ENCODE measurements around the gene KRT33A. TPM values are rescaled to one million over a fixed set of nuclear protein-coding genes. Genes with fewer than 3 reads are reported as not detected.

The KRT33A gene
- total RNA-seq, 1 experiment from 2014 or later: not detected

DNA sequence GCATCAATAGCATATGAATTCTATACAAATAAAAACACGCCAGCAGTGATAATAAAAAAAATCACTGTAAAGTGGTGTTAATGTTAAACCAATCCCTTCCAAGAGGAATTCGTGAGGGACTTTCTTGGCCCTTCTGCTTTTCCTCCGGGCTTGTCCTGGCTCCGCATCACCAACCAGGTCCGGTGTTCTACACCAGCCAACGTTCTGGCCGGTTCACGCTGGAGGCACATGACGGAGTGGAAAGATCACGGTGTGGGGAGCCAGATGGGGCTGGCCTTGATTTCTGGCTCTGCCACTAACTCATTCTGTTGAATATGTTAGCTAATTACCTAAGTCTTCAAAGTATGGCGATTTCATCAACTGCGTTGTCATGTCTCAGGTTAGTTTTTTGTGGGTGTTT, 46.5 kb downstream of the KRT33A start:
- Histone ChIP-seq H3K4me3 (ENCODE audit: low read depth, low read length, poor library complexity, severe bottlenecking) (no peak overlapping the region), H3K9me3 (ENCODE audit: low read depth, low read length, poor library complexity, severe bottlenecking) (no peaks in the 10 kb centered on the region), H3K27me3 (replicated peaks; ENCODE audit: insufficient read depth, low read depth, low read length, poor library complexity) (no peaks in the 10 kb centered on the region), H3K27ac (ENCODE audit: low read depth, low read length, poor library complexity, severe bottlenecking) (no peak overlapping the region), H3K36me3 (ENCODE audit: insufficient read depth, low read length, poor library complexity, severe bottlenecking) (no peaks in the 10 kb centered on the region), H3K4me1 (ENCODE audit: insufficient read depth, low read length, poor library complexity, severe bottlenecking) (no peaks in the 10 kb centered on the region)
- BruUV-seq (replicated peaks): no TSS peak
- ChIA-PET CTCF (no interaction called here), POLR2A (ENCODE audit: low non-redundant PET) (no interaction called here)
- intact Hi-C loops (cut with micrococcal nuclease; ENCODE audit: unreplicated experiment): no loop called here
- TF ChIP-seq EZH2 (IDR thresholded peaks at IDR 0.05; ENCODE audit: borderline replicate concordance, low read depth, low read length, poor library complexity, severe bottlenecking): no peak
- TF ChIP-seq, protein P1, sequence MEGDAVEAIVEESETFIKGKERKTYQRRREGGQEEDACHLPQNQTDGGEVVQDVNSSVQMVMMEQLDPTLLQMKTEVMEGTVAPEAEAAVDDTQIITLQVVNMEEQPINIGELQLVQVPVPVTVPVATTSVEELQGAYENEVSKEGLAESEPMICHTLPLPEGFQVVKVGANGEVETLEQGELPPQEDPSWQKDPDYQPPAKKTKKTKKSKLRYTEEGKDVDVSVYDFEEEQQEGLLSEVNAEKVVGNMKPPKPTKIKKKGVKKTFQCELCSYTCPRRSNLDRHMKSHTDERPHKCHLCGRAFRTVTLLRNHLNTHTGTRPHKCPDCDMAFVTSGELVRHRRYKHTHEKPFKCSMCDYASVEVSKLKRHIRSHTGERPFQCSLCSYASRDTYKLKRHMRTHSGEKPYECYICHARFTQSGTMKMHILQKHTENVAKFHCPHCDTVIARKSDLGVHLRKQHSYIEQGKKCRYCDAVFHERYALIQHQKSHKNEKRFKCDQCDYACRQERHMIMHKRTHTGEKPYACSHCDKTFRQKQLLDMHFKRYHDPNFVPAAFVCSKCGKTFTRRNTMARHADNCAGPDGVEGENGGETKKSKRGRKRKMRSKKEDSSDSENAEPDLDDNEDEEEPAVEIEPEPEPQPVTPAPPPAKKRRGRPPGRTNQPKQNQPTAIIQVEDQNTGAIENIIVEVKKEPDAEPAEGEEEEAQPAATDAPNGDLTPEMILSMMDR (conservative IDR thresholded peaks at IDR 0.05; ENCODE audit: low read depth, low read length): no peak
- DNase-seq (ENCODE audit: low spot score): no peak

- no peak overlapping the region for H3K4me3 ChIP-seq (ENCODE audit: low read depth, low read length, poor library complexity, severe bottlenecking)
- no peaks in the 10 kb centered on the region for H3K4me1 ChIP-seq (ENCODE audit: insufficient read depth, low read length, poor library complexity, severe bottlenecking)
- H3K27me3 ChIP-seq (replicated peaks; ENCODE audit: insufficient read depth, low read depth, low read length, poor library complexity): no peaks in the 10 kb centered on the region
- no peaks in the 10 kb centered on the region for H3K36me3 ChIP-seq (ENCODE audit: insufficient read depth, low read length, poor library complexity, severe bottlenecking)
- no peak for DNase-seq (ENCODE audit: low spot score)
- intact Hi-C loops (cut with micrococcal nuclease; ENCODE audit: unreplicated experiment): no loop called here
- ChIA-PET CTCF (no interaction called here), POLR2A (ENCODE audit: low non-redundant PET) (no interaction called here)
- no peaks in the 10 kb centered on the region for H3K9me3 ChIP-seq (ENCODE audit: low read depth, low read length, poor library complexity, severe bottlenecking)
- no peak overlapping the region for H3K27ac ChIP-seq (ENCODE audit: low read depth, low read length, poor library complexity, severe bottlenecking)
- TF ChIP-seq, protein P1 (conservative IDR thresholded peaks at IDR 0.05; ENCODE audit: low read depth, low read length): no peak
- TF ChIP-seq EZH2 (IDR thresholded peaks at IDR 0.05; ENCODE audit: borderline replicate concordance, low read depth, low read length, poor library complexity, severe bottlenecking): no peak
- BruUV-seq (replicated peaks): no TSS peak
Observed at GRCh38 chr17:41302981-41303380, 47.6 kb downstream of the KRT33A start.

DNA sequence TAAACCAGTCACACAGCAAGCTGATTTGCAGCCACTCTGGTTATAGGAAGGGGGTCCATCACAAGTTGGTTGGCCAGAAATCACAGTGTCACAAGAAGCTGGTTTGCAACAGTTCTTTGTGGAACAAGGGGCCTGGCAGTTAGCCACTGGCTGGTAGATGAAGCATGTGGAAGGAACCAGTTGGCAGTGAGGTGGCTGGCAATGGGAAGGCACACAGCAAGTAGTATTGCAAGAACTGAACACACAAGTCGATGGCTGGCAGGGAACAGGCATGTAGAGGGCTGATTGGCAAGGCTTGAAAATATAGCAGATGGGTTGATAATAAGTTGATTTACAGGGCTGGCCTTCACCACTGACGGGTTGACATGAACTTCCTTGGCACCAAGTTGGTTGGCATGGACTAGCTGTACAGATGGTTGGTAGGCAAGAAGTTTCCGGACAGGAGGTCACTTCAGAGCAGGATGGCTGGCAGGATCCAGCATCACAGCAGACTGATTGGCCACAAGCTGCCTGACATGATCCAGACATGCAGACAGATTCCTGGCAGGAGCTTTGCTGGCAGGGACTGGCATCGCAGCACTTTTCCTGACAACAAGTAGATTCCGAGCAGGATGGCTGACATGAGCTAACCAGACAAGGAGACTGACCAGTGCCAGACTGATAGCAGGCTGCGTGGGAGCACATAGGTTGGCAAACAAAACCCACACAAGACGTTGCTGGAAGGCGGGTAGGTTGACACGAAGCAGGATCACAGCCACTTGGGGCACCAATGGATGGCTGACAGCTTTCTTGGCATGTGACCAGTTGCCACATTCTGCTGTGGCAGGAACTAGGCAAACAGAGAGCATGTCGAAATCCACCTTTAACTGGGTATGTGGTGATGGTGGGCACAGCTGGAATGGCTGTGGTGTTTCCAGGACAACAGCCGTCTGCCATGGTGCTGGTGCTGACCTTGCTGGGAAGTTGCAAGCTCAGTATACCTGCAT, 48.4 kb downstream of the KRT33A start, which contains the start of gene KRTAP29-1:
KRTAP29-1 (minus strand) TSS at position 936 of the 986 bp plus-strand sequence; CDS start at position 936, 0 bp downstream.
- Histone ChIP-seq H3K27me3 (replicated peaks; ENCODE audit: insufficient read depth, low read depth, low read length, poor library complexity) (no peaks in the 10 kb centered on the region), H3K4me3 (ENCODE audit: low read depth, low read length, poor library complexity, severe bottlenecking) (no peak within 1 kb of the TSS)
- CTCF ChIA-PET: no interaction called here

More for the DNA sequence above, 48.4 kb downstream of the KRT33A start, which contains the start of gene KRTAP29-1:
- DNase-seq (ENCODE audit: low spot score): no peak
- TF ChIP-seq, protein P1 (conservative IDR thresholded peaks at IDR 0.05; ENCODE audit: low read depth, low read length): no peak
- TF ChIP-seq EZH2 (IDR thresholded peaks at IDR 0.05; ENCODE audit: borderline replicate concordance, low read depth, low read length, poor library complexity, severe bottlenecking): no peak
- no peak within 1 kb of the TSS for H3K27ac ChIP-seq (ENCODE audit: low read depth, low read length, poor library complexity, severe bottlenecking)
- H3K9me3 ChIP-seq (ENCODE audit: low read depth, low read length, poor library complexity, severe bottlenecking): no peaks in the 10 kb centered on the region
- POLR2A ChIA-PET (ENCODE audit: low non-redundant PET): no interaction called here
- H3K4me1 ChIP-seq (ENCODE audit: insufficient read depth, low read length, poor library complexity, severe bottlenecking): no peaks in the 10 kb centered on the region
- intact Hi-C loops (cut with micrococcal nuclease; ENCODE audit: unreplicated experiment): no loop called here
- no peaks in the 10 kb centered on the region for H3K36me3 ChIP-seq (ENCODE audit: insufficient read depth, low read length, poor library complexity, severe bottlenecking)
- BruUV-seq (replicated peaks): no TSS peak
